Caco-2 (cell line): ENCODE results near the gene FNDC3B. TPM values are rescaled to one million over a fixed set of nuclear protein-coding genes. Genes with fewer than 3 reads are reported as not detected.

Source experiments
- BruUV-seq: library from RNA; stranded (reverse); fragments of 400-500 nt; replicated peaks from 2 replicates; lab custom pipeline; 2021; lab: Mats Ljungman, UMichigan
- CTCF ChIA-PET: fragments of 300-600 bp; sonication (Branson Sonifier 250); formaldehyde crosslinking; loops from one replicate; lab custom pipeline; 2022; ENCODE audit warnings: antibody characterized with exemption; lab: Charles Lee
- POLR2A ChIA-PET: fragments of 300-600 bp; sonication (Branson Sonifier 250); formaldehyde crosslinking; loops from one replicate; lab custom pipeline; 2022; ENCODE audit warnings: antibody characterized with exemption; lab: Charles Lee
- DNase-seq, 2 experiments: peaks; one replicate each; pipeline versions ENCODE4 v3.0.0 to v3.0.0-alpha.2; 2020 to 2022
- H3K27me3 ChIP-seq: replicated peaks from 2 replicates; pipeline ENCODE4 v1.6.0; 2011; ENCODE audit warnings: low read length; ENCODE audit not compliant: control insufficient read depth, insufficient read depth
- H3K36me3 ChIP-seq: 2 replicates; pipeline ENCODE4 v1.5.1; 2011; ENCODE audit warnings: low read length; ENCODE audit not compliant: control insufficient read depth, insufficient read depth
- H3K4me1 ChIP-seq: fragments of 250-450 bp; sonication (Bioruptor Pico); 2 replicates; pipeline ENCODE4 v1.5.1; 2020; ENCODE audit warnings: mild to moderate bottlenecking
- H3K4me3 ChIP-seq: 2 replicates; pipeline ENCODE4 v1.5.1; 2011; ENCODE audit warnings: low read depth, mild to moderate bottlenecking, control low read depth, low read length
- H3K9me3 ChIP-seq: fragments of 250-450 bp; sonication (Bioruptor Pico); 2 replicates; pipeline ENCODE4 v1.5.1; 2020; ENCODE audit warnings: mild to moderate bottlenecking, moderate library complexity
- H3K27ac Mint-ChIP-seq: one replicate; pipeline ENCODE4 v1.8.0; 2022; ENCODE audit warnings: mixed read lengths; ENCODE audit not compliant: unreplicated experiment
- H3K27me3 Mint-ChIP-seq: one replicate; pipeline ENCODE4 v1.8.0; 2022; ENCODE audit warnings: mixed read lengths; ENCODE audit not compliant: insufficient read depth, unreplicated experiment
- H3K36me3 Mint-ChIP-seq: one replicate; pipeline ENCODE4 v1.8.0; 2022; ENCODE audit warnings: mild to moderate bottlenecking, mixed read lengths; ENCODE audit not compliant: insufficient read depth, unreplicated experiment
- H3K4me1 Mint-ChIP-seq: one replicate; pipeline ENCODE4 v1.8.0; 2022; ENCODE audit warnings: low read depth, mixed read lengths; ENCODE audit not compliant: unreplicated experiment
- H3K4me3 Mint-ChIP-seq: one replicate; pipeline ENCODE4 v1.8.0; 2022; ENCODE audit warnings: mild to moderate bottlenecking, moderate library complexity, mixed read lengths; ENCODE audit not compliant: unreplicated experiment
- H3K9me3 Mint-ChIP-seq: one replicate; pipeline ENCODE4 v1.8.0; 2022; ENCODE audit warnings: mixed read lengths; ENCODE audit not compliant: unreplicated experiment
- CTCF ChIP-seq, 2 experiments: fragments of 200-600 bp in 1 of 2; IDR thresholded peaks; 1 replicate in 1 of 2; 2 replicates in 1 of 2; pipeline versions ENCODE4 v1.5.1 to v1.8.0; 2011 to 2022; ENCODE audit warnings: antibody characterized with exemption in 1 of 2, control low read depth in 1 of 2, inconsistent platforms in 1 of 2, low read depth in 1 of 2, low read length in 1 of 2, mild to moderate bottlenecking in 1 of 2, moderate library complexity in 1 of 2; ENCODE audit not compliant: insufficient read depth in 1 of 2, severe bottlenecking in 1 of 2, unreplicated experiment in 1 of 2
- intact Hi-C: fragments of 100-400 bp; cut with micrococcal nuclease; formaldehyde crosslinking; loops from one replicate; pipeline ENCODE4 v1.10.0; 2022; ENCODE audit not compliant: unreplicated experiment
- total RNA-seq: library from RNA; stranded (reverse); gene quantifications from 2 replicates; pipeline ENCODE4 v1.2.3, GENCODE V29; 2022

Gene FNDC3B
- total RNA-seq, 1 experiment from 2014 or later: 59.8 TPM

GRCh38 chr3:172009803-172010202 is 29.6 kb upstream of the FNDC3B start:
- H3K27ac Mint-ChIP-seq: no peak overlapping the region
- no peaks in the 10 kb centered on the region for H3K27me3 Mint-ChIP-seq

GRCh38 chr3:172012775-172013174 is 26.6 kb upstream of the FNDC3B start:
- Histone ChIP-seq H3K4me3 (no peak overlapping the region), H3K27me3 (no peaks in the 10 kb centered on the region), H3K9me3 (no peaks in the 10 kb centered on the region), H3K4me1 (no peaks in the 10 kb centered on the region), H3K36me3 (no peaks in the 10 kb centered on the region)
- CTCF ChIA-PET: no interaction called here
- no peaks in the 10 kb centered on the region for H3K9me3 Mint-ChIP-seq
- H3K27me3 Mint-ChIP-seq: no peaks in the 10 kb centered on the region
- no peak overlapping the region for H3K27ac Mint-ChIP-seq
- H3K36me3 Mint-ChIP-seq: no peaks in the 10 kb centered on the region
- no peak for DNase-seq
- POLR2A ChIA-PET: no interaction called here
- H3K4me1 Mint-ChIP-seq: peaks cover 6% of the 10 kb centered on the region
- TF ChIP-seq CTCF (IDR thresholded peaks at IDR 0.05; ENCODE audit: insufficient read depth in 1 of 2, low read depth in 1 of 2, low read length in 1 of 2, severe bottlenecking in 1 of 2, unreplicated experiment in 1 of 2): no peak
- BruUV-seq: no TSS peak
- H3K4me3 Mint-ChIP-seq: no peak overlapping the region
- intact Hi-C loops: no loop called here

More at GRCh38 chr3:172009803-172010202, 29.6 kb upstream of the FNDC3B start:
- DNase-seq: no peak
- Histone ChIP-seq H3K36me3 (no peaks in the 10 kb centered on the region), H3K4me1 (peaks cover 12% of the 10 kb centered on the region; the same call in 1 of the 2 replicates), H3K27me3 (no peaks in the 10 kb centered on the region), H3K4me3 (no peak overlapping the region), H3K9me3 (no peaks in the 10 kb centered on the region)
- ChIA-PET POLR2A (no interaction called here), CTCF (no interaction called here)
- peaks cover 13% of the 10 kb centered on the region for H3K4me1 Mint-ChIP-seq
- H3K36me3 Mint-ChIP-seq: peaks cover 5% of the 10 kb centered on the region
- no peak overlapping the region for H3K4me3 Mint-ChIP-seq
- no peak for TF ChIP-seq CTCF (IDR thresholded peaks at IDR 0.05; ENCODE audit: insufficient read depth in 1 of 2, low read depth in 1 of 2, low read length in 1 of 2, severe bottlenecking in 1 of 2, unreplicated experiment in 1 of 2)
- BruUV-seq: no TSS peak
- H3K9me3 Mint-ChIP-seq: no peaks in the 10 kb centered on the region
- intact Hi-C loops: no loop called here

DNA sequence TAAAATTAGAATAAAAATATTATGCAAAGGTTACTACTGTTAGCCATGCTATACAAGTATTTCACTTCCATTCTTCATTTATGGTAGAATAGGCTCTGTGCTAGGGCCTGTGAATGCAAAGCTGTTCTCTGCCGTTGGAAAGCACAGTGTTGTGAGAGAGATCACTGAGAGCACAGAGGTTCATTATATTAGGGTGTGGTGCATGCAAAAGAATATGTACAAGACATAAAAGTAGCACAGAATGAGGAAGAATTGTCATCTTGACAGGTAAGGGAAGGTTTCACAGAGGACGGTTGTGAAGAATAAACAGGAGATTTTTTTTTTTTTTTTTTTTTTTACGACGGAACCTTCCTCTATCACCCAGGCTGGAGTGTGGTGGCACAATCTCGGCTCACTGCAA is 25.2 kb upstream of the FNDC3B start:
- H3K36me3 ChIP-seq: no peaks in the 10 kb centered on the region
- no peak for DNase-seq
- Mint-ChIP-seq H3K9me3 (no peaks in the 10 kb centered on the region), H3K36me3 (no peaks in the 10 kb centered on the region), H3K27ac (no peak overlapping the region), H3K4me1 (peaks cover 6% of the 10 kb centered on the region), H3K4me3 (no peak overlapping the region), H3K27me3 (no peaks in the 10 kb centered on the region)
- no peak for TF ChIP-seq CTCF (IDR thresholded peaks at IDR 0.05; ENCODE audit: insufficient read depth in 1 of 2, low read depth in 1 of 2, low read length in 1 of 2, severe bottlenecking in 1 of 2, unreplicated experiment in 1 of 2)
- BruUV-seq: no TSS peak
- CTCF ChIA-PET: no interaction called here
- no peaks in the 10 kb centered on the region for H3K9me3 ChIP-seq
- H3K4me1 ChIP-seq: no peaks in the 10 kb centered on the region
- POLR2A ChIA-PET: no interaction called here
- H3K4me3 ChIP-seq: no peak overlapping the region
- H3K27me3 ChIP-seq: no peaks in the 10 kb centered on the region
- intact Hi-C loops: no loop called here
